Natural killer cell (primary cell): ENCODE results near the gene OVCA2. TPM values are rescaled to one million over a fixed set of nuclear protein-coding genes. Genes with fewer than 3 reads are reported as not detected.

ENCODE experiments used
- ATAC-seq, 3 donors: fragments of 150-1000 bp in 2 of 3; fragments of 200-7000 bp in 1 of 3; cut with Tn5 transposase; 1 replicate in 1 of 3; 2 replicates in 2 of 3; pipeline ENCODE4 v1.10.0; 2021; ENCODE audit warnings: mild to moderate bottlenecking in 2 of 3, moderate library complexity in 2 of 3
- DNase-seq, 2 donors: peaks; one replicate each; pipeline versions ENCODE4 v3.0.0 to v3.0.0-alpha.2; 2013 to 2021; ENCODE audit warnings: mixed read lengths in 1 of 2
- H3K27ac ChIP-seq: one replicate; pipeline ENCODE4 v1.5.1; 2013; ENCODE audit warnings: mild to moderate bottlenecking, low read length
- H3K27me3 ChIP-seq: one replicate; pipeline ENCODE4 v1.6.1; 2013; ENCODE audit warnings: low read length; ENCODE audit not compliant: control insufficient read depth, insufficient read depth
- H3K36me3 ChIP-seq: one replicate; pipeline ENCODE4 v1.6.1; 2013; ENCODE audit warnings: low read length; ENCODE audit not compliant: control insufficient read depth, insufficient read depth
- H3K4me1 ChIP-seq: one replicate; pipeline ENCODE4 v1.6.1; 2013; ENCODE audit warnings: low read length; ENCODE audit not compliant: control insufficient read depth, insufficient read depth
- H3K4me3 ChIP-seq: one replicate; pipeline ENCODE4 v1.5.1; 2013; ENCODE audit warnings: low read length
- H3K9me3 ChIP-seq: one replicate; pipeline ENCODE4 v1.6.1; 2013; ENCODE audit warnings: low read length; ENCODE audit not compliant: control insufficient read depth, insufficient read depth
- H3K27ac Mint-ChIP-seq, 2 donors: one replicate each; pipeline ENCODE4 v1.8.0; 2022; ENCODE audit warnings: mild to moderate bottlenecking in 2 of 2, mixed read lengths in 2 of 2, moderate library complexity in 1 of 2
- H3K27me3 Mint-ChIP-seq, 2 donors: one replicate each; pipeline ENCODE4 v1.8.0; 2022; ENCODE audit warnings: low read depth in 2 of 2, mixed read lengths in 2 of 2
- H3K36me3 Mint-ChIP-seq: one replicate; pipeline ENCODE4 v1.8.0; 2022; ENCODE audit warnings: mixed read lengths
- H3K4me1 Mint-ChIP-seq, 2 donors: one replicate each; pipeline ENCODE4 v1.8.0; 2022; ENCODE audit warnings: mixed read lengths in 2 of 2
- H3K4me3 Mint-ChIP-seq: one replicate; pipeline ENCODE4 v1.8.0; 2022; ENCODE audit warnings: mild to moderate bottlenecking, moderate library complexity, mixed read lengths
- H3K9me3 Mint-ChIP-seq, 2 donors: one replicate each; pipeline ENCODE4 v1.8.0; 2022; ENCODE audit warnings: mixed read lengths in 2 of 2
- WGBS: methylation state at CpG from one replicate; pipeline ENCODE4 v1.1.7; 2013; ENCODE audit warnings: missing lambda C conversion rate; ENCODE audit not compliant: insufficient coverage; 5-methylcytosine and 5-hydroxymethylcytosine counted together
- intact Hi-C: fragments of 100-400 bp; cut with micrococcal nuclease; formaldehyde crosslinking; loops from one replicate; pipeline ENCODE4 v1.14.2; 2022
- total RNA-seq, 4 donors: library from RNA; stranded (reverse); fragments of 120-200 nt in 1 of 4; gene quantifications; one replicate each; pipeline versions ENCODE4 v1.2.3 to v1.2.4, GENCODE V29; 2013 to 2022
- TF ChIP-seq, protein P1 (sequence below): fragments of 200-600 bp; IDR thresholded peaks from one replicate; pipeline ENCODE4 v1.8.0; 2022; ENCODE audit warnings: antibody characterized with exemption

Gene OVCA2
- total RNA-seq, 3 donors from 2014 or later (not counting 1 experiment from before 2014, with no cell fraction given) = 27.9 to 33.8 (median 28.5) TPM

- Mint-ChIP-seq H3K4me1 (peaks cover 78 to 86% of the 10 kb centered on the region in 2 donors), H3K27me3 (no peaks in the 10 kb centered on the region), H3K9me3 (no peaks in the 10 kb centered on the region), H3K27ac (peak overlapping the region in 1 of 2 donors; percentile 52), H3K36me3 (no peaks in the 10 kb centered on the region), H3K4me3 (no peak overlapping the region)
- no peak for DNase-seq
- TF ChIP-seq, protein P1, sequence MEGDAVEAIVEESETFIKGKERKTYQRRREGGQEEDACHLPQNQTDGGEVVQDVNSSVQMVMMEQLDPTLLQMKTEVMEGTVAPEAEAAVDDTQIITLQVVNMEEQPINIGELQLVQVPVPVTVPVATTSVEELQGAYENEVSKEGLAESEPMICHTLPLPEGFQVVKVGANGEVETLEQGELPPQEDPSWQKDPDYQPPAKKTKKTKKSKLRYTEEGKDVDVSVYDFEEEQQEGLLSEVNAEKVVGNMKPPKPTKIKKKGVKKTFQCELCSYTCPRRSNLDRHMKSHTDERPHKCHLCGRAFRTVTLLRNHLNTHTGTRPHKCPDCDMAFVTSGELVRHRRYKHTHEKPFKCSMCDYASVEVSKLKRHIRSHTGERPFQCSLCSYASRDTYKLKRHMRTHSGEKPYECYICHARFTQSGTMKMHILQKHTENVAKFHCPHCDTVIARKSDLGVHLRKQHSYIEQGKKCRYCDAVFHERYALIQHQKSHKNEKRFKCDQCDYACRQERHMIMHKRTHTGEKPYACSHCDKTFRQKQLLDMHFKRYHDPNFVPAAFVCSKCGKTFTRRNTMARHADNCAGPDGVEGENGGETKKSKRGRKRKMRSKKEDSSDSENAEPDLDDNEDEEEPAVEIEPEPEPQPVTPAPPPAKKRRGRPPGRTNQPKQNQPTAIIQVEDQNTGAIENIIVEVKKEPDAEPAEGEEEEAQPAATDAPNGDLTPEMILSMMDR = no peak
- no peak overlapping the region for H3K27ac ChIP-seq
- no peak overlapping the region for H3K4me3 ChIP-seq
- 89% methylated on average over 5 of the region's 5 CpGs for WGBS
- H3K9me3 ChIP-seq = no peaks in the 10 kb centered on the region
- H3K36me3 ChIP-seq = peaks cover 22% of the 10 kb centered on the region
- peaks cover 78% of the 10 kb centered on the region for H3K4me1 ChIP-seq
- intact Hi-C loops = no loop called here
- ATAC-seq = no peak
- no peaks in the 10 kb centered on the region for H3K27me3 ChIP-seq
These were observed 43.8 kb downstream of the OVCA2 start for GRCh38 chr17:2085648-2085949.

DNA sequence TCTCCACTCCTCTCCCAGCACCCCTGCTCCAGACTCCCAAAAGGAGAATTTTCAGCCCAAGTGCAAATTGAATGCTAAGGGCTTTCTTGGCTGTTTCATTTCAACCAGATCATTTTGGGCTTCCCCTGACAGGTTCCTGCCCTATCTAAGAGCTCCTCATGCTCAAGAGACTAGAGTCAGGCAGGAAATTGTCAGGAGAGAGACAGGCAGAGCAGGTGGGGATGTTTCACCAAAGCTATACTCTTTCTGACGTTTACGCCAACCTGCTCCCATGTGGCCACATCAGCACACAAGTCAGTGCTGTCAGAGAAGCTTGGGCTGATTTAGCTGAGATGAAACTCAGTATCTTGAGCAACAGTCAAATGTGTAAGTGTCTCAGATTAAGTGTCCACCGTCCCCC is 44.5 kb downstream of the OVCA2 start:
- Mint-ChIP-seq H3K36me3 (no peaks in the 10 kb centered on the region), H3K9me3 (no peaks in the 10 kb centered on the region), H3K4me3 (no peak overlapping the region), H3K27ac (no peak overlapping the region), H3K4me1 (peaks cover 80 to 88% of the 10 kb centered on the region in 2 donors), H3K27me3 (no peaks in the 10 kb centered on the region)
- H3K4me3 ChIP-seq = no peak overlapping the region
- DNase-seq (no peak), ATAC-seq (no peak)
- H3K27ac ChIP-seq = no peak overlapping the region
- WGBS = 68% methylated on average over 3 of the region's 3 CpGs
- H3K36me3 ChIP-seq = peaks cover 17% of the 10 kb centered on the region
- H3K27me3 ChIP-seq = no peaks in the 10 kb centered on the region
- H3K4me1 ChIP-seq = peaks cover 77% of the 10 kb centered on the region
- intact Hi-C loops = no loop called here
- TF ChIP-seq, protein P1 = no peak
- H3K9me3 ChIP-seq = no peaks in the 10 kb centered on the region

DNA sequence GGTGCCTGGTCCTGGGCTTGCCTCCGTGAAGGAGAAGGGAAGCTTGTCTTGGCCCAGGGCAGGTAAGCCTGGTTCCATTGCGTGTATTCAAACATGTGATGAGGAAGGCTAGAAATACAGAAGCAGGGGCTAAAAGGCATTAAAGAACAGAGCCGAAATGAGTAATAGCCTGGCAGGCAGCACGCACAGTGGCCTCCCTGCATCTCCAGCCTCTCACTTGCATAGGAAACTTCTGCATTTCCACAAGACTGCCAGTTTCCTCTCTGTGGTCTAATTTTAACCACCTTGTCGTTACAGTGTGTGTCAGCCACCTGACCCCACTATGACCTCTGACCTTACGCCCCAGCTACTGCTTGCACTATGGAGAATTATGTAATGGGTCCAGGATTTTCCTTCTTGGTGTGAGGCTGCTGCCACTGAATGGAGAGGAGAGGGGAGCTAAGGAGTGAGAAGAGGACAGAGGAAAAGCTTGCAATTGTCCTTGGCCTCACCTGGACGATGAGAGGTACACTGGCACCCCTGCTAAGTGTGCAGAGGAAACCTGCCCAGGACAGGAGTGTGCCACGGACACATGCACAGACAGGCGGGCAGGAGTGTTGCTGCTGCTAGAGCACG is 45.9 kb downstream of the OVCA2 start:
- no peaks in the 10 kb centered on the region for H3K36me3 Mint-ChIP-seq
- peaks cover 69 to 82% of the 10 kb centered on the region in 2 donors for H3K4me1 Mint-ChIP-seq
- peak overlapping the region; percentile 35 for H3K4me3 Mint-ChIP-seq
- Histone ChIP-seq H3K9me3 (no peaks in the 10 kb centered on the region), H3K36me3 (peaks cover 5% of the 10 kb centered on the region), H3K27ac (no peak overlapping the region), H3K4me3 (no peak overlapping the region), H3K4me1 (peaks cover 71% of the 10 kb centered on the region), H3K27me3 (no peaks in the 10 kb centered on the region)
- peak; percentile 36 to 51 (median 43) for ATAC-seq
- 33% methylated on average over 9 of the region's 10 CpGs for WGBS
- peak overlapping the region; percentile 85 to 95 for H3K27ac Mint-ChIP-seq
- intact Hi-C loops = no loop called here
- no peaks in the 10 kb centered on the region for H3K27me3 Mint-ChIP-seq
- H3K9me3 Mint-ChIP-seq = no peaks in the 10 kb centered on the region
- peak in 1 of 2 donors; percentile 60 for DNase-seq
- TF ChIP-seq, protein P1 = no peak

GRCh38 chr17:2089021-2089422 is 47.2 kb downstream of the OVCA2 start:
- Histone ChIP-seq H3K27ac (peak overlapping the region; percentile 82), H3K9me3 (no peaks in the 10 kb centered on the region), H3K4me1 (peaks cover 59% of the 10 kb centered on the region), H3K36me3 (peaks cover 2% of the 10 kb centered on the region), H3K27me3 (no peaks in the 10 kb centered on the region), H3K4me3 (no peak overlapping the region)
- ATAC-seq = peak; percentile 27 to 43 (median 42)
- TF ChIP-seq, protein P1 = no peak
- H3K27ac Mint-ChIP-seq = peak overlapping the region; percentile 85 to 95
- H3K9me3 Mint-ChIP-seq = no peaks in the 10 kb centered on the region
- peaks cover 56 to 69% of the 10 kb centered on the region in 2 donors for H3K4me1 Mint-ChIP-seq
- H3K36me3 Mint-ChIP-seq = no peaks in the 10 kb centered on the region
- no peaks in the 10 kb centered on the region for H3K27me3 Mint-ChIP-seq
- intact Hi-C loops = no loop called here
- H3K4me3 Mint-ChIP-seq = peak overlapping the region; percentile 94
- no peak for DNase-seq
- 38% methylated on average over 8 of the region's 8 CpGs for WGBS
